ENCODE data around the gene ADAMTS9. TPM values are rescaled to one million over a fixed set of nuclear protein-coding genes. Genes with fewer than 3 reads are reported as not detected.

ADAMTS9 gene
- total RNA-seq, 2 experiments from 2014 or later, result not detected

DNA sequence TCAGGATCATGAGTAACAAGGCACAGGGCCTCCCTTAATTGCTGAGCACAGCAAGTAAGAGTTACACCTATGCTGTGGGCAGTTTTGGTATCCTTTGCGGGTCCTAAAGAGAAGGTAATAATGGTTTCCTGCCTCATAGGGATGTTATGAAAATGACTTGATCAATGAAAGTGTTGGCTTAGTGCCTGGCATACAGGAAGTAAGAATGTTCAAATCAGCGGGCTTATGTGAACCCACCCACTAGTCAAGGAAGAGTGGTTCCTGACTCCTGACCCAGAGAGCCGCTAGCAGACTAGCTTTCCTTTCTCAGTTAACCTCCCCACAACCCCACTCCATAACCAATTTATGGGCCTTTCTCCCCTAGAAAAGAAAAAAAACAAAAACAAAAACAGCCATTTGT is 5.2 kb upstream of the ADAMTS9 start:
- ChIA-PET POLR2A (no interaction called here), CTCF (no interaction called here)
- intact Hi-C loops (cut with DNase I, micrococcal nuclease), result no loop called here
- ATAC-seq (ENCODE audit: poor library complexity), result no peak
- H3K27ac ChIP-seq (ENCODE audit: low read depth in 1 of 2, low read length in 2 of 2), result no peak overlapping the region
- H3K4me3 ChIP-seq (ENCODE audit: low read length), result no peak overlapping the region
- H3K9me3 ChIP-seq (ENCODE audit: control insufficient read depth in 1 of 2, insufficient read depth in 1 of 2, low read length in 2 of 2), result peaks cover 0 to 6% of the 10 kb centered on the region in 2 experiments
- H3K27me3 Mint-ChIP-seq, result peaks cover 44% of the 10 kb centered on the region
- TF ChIP-seq, protein P1, sequence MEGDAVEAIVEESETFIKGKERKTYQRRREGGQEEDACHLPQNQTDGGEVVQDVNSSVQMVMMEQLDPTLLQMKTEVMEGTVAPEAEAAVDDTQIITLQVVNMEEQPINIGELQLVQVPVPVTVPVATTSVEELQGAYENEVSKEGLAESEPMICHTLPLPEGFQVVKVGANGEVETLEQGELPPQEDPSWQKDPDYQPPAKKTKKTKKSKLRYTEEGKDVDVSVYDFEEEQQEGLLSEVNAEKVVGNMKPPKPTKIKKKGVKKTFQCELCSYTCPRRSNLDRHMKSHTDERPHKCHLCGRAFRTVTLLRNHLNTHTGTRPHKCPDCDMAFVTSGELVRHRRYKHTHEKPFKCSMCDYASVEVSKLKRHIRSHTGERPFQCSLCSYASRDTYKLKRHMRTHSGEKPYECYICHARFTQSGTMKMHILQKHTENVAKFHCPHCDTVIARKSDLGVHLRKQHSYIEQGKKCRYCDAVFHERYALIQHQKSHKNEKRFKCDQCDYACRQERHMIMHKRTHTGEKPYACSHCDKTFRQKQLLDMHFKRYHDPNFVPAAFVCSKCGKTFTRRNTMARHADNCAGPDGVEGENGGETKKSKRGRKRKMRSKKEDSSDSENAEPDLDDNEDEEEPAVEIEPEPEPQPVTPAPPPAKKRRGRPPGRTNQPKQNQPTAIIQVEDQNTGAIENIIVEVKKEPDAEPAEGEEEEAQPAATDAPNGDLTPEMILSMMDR (IDR thresholded peaks at IDR 0.05), result no peak
- no peaks in the 10 kb centered on the region for H3K36me3 ChIP-seq (ENCODE audit: insufficient read depth, low read length)
- no peaks in the 10 kb centered on the region for H3K4me1 ChIP-seq (ENCODE audit: insufficient read depth, low read length)
- H3K4me1 Mint-ChIP-seq (ENCODE audit: low read depth), result no peaks in the 10 kb centered on the region
- H3K9me3 Mint-ChIP-seq, result no peaks in the 10 kb centered on the region
- no peak for DNase-seq
- H3K4me3 Mint-ChIP-seq, result no peak overlapping the region
- H3K27me3 ChIP-seq (ENCODE audit: control insufficient read depth in 1 of 2, insufficient read depth in 2 of 2, low read length in 2 of 2), result peaks cover 10 to 31% of the 10 kb centered on the region in 2 experiments
- no peak overlapping the region for H3K27ac Mint-ChIP-seq
- no peaks in the 10 kb centered on the region for H3K36me3 Mint-ChIP-seq (ENCODE audit: low read depth)

- Histone ChIP-seq H3K9me3 (ENCODE audit: control insufficient read depth in 1 of 2, insufficient read depth in 1 of 2, low read length in 2 of 2) (peaks cover 0 to 13% of the 10 kb centered on the region in 2 experiments), H3K4me3 (ENCODE audit: low read length) (no peak overlapping the region), H3K36me3 (ENCODE audit: insufficient read depth, low read length) (no peaks in the 10 kb centered on the region), H3K27me3 (ENCODE audit: control insufficient read depth in 1 of 2, insufficient read depth in 2 of 2, low read length in 2 of 2) (peaks cover 16 to 43% of the 10 kb centered on the region in 2 experiments), H3K4me1 (ENCODE audit: insufficient read depth, low read length) (no peaks in the 10 kb centered on the region), H3K27ac (ENCODE audit: low read depth in 1 of 2, low read length in 2 of 2) (no peak overlapping the region)
- ATAC-seq (ENCODE audit: poor library complexity), result no peak
- H3K36me3 Mint-ChIP-seq (ENCODE audit: low read depth), result no peaks in the 10 kb centered on the region
- H3K4me3 Mint-ChIP-seq, result no peak overlapping the region
- ChIA-PET CTCF (no interaction called here), POLR2A (no interaction called here)
- H3K9me3 Mint-ChIP-seq, result no peaks in the 10 kb centered on the region
- intact Hi-C loops (cut with DNase I, micrococcal nuclease), result no loop called here
- H3K4me1 Mint-ChIP-seq (ENCODE audit: low read depth), result peaks cover 10% of the 10 kb centered on the region
- no peak overlapping the region for H3K27ac Mint-ChIP-seq
- DNase-seq, result no peak
- peaks cover 57% of the 10 kb centered on the region for H3K27me3 Mint-ChIP-seq
- TF ChIP-seq, protein P1 (IDR thresholded peaks at IDR 0.05), result no peak
Measured at GRCh38 chr3:64691051-64691450, 3.3 kb upstream of the ADAMTS9 start.

DNA sequence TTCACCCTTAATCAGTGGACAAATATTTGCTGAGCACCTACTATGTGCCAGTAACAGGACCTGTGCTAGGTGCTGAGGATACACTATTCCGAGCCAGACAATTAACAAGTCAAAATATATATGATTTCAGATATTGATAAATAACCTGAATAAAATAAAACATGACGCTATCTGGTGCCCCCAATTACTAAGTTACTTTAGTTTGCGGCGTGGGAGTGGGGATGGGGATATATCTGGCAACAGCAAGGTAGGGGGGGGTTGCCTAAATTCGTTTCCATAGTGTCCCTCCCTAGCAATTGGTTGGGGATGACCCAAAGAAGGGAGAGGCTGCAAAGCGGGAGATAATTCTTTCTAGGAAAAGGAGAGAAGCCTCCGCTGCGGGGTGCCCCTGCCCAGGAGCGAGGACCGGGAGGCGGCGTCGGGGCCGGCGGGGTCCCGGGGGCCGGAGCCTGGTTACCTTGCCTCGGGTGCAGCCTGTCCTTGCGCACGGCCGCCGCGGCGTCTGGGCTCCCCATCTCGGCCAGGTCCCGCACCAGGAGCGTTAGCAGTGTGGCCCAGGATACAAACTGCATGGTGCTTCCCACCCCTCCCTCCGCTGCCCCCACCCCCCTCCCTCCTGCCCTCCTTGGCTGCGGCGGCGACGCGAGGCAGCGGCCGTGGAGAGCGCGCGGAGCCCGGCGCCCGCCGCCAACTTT is 567 bp downstream of the ADAMTS9 start:
- Mint-ChIP-seq H3K9me3 (no peaks in the 10 kb centered on the region), H3K27me3 (peaks cover 74% of the 10 kb centered on the region), H3K27ac (no peak overlapping the region), H3K36me3 (ENCODE audit: low read depth) (no peaks in the 10 kb centered on the region), H3K4me3 (no peak overlapping the region), H3K4me1 (ENCODE audit: low read depth) (peaks cover 10% of the 10 kb centered on the region)
- no peak overlapping the region for H3K27ac ChIP-seq (ENCODE audit: low read depth in 1 of 2, low read length in 2 of 2)
- H3K36me3 ChIP-seq (ENCODE audit: insufficient read depth, low read length), result no peaks in the 10 kb centered on the region
- ATAC-seq (ENCODE audit: poor library complexity) (no peak), DNase-seq (no peak)
- CTCF ChIA-PET, result no interaction called here
- TF ChIP-seq, protein P1 (IDR thresholded peaks at IDR 0.05), result no peak
- peaks cover 0 to 28% of the 10 kb centered on the region in 2 experiments for H3K9me3 ChIP-seq (ENCODE audit: control insufficient read depth in 1 of 2, insufficient read depth in 1 of 2, low read length in 2 of 2)
- intact Hi-C loops (cut with DNase I, micrococcal nuclease), result no loop called here
- H3K4me3 ChIP-seq (ENCODE audit: low read length), result no peak overlapping the region
- no peaks in the 10 kb centered on the region for H3K4me1 ChIP-seq (ENCODE audit: insufficient read depth, low read length)
- POLR2A ChIA-PET, result no interaction called here
- peaks cover 31 to 60% of the 10 kb centered on the region in 2 experiments for H3K27me3 ChIP-seq (ENCODE audit: control insufficient read depth in 1 of 2, insufficient read depth in 2 of 2, low read length in 2 of 2)

Measured in CD4-positive, alpha-beta T cell (primary cell).